GM23338 (cell line): Measurements from ENCODE around the gene SLC29A1. TPM values are rescaled to one million over a fixed set of nuclear protein-coding genes. Genes with fewer than 3 reads are reported as not detected.

Experiments
- ATAC-seq: fragments of 200-7000 bp; cut with Tn5 transposase; 3 replicates; pipeline ENCODE4 v1.9.1; 2020
- DNase-seq: peaks from one replicate; pipeline ENCODE4 v3.0.0-alpha.2; 2015; ENCODE audit warnings: low spot score
- H2AFZ ChIP-seq: fragments of 200-600 bp; sonication (generic); 2 replicates; pipeline ENCODE4 v1.8.0; 2016; ENCODE audit warnings: antibody characterized with exemption, mild to moderate bottlenecking, moderate library complexity
- H3F3A ChIP-seq: fragments of 200-600 bp; sonication (generic); replicated peaks from 2 replicates; pipeline ENCODE4 v1.8.0; 2017; ENCODE audit warnings: antibody characterized with exemption, mixed run types, low read depth
- H3K27ac ChIP-seq: fragments of 200-600 bp; sonication (generic); 2 replicates; pipeline ENCODE4 v1.6.1; 2016; ENCODE audit warnings: low read depth
- H3K27me3 ChIP-seq: fragments of 200-600 bp; sonication (generic); 2 replicates; pipeline ENCODE4 v1.8.0; 2016; ENCODE audit warnings: mild to moderate bottlenecking, mixed run types, moderate library complexity; ENCODE audit not compliant: insufficient read depth
- H3K36me3 ChIP-seq: fragments of 200-600 bp; sonication (generic); 2 replicates; pipeline ENCODE4 v1.8.0; 2016; ENCODE audit warnings: mild to moderate bottlenecking; ENCODE audit not compliant: insufficient read depth
- H3K4me1 ChIP-seq: fragments of 200-600 bp; sonication (generic); 2 replicates; pipeline ENCODE4 v1.8.0; 2016; ENCODE audit warnings: mild to moderate bottlenecking, moderate library complexity; ENCODE audit not compliant: insufficient read depth
- H3K4me2 ChIP-seq: fragments of 200-600 bp; sonication (generic); 2 replicates; pipeline ENCODE4 v1.7.1; 2017; ENCODE audit warnings: mixed run types
- H3K4me3 ChIP-seq: fragments of 200-600 bp; sonication (generic); 2 replicates; pipeline ENCODE4 v1.6.1; 2016; ENCODE audit warnings: mixed run types
- H3K79me2 ChIP-seq: fragments of 200-600 bp; sonication (generic); replicated peaks from 2 replicates; pipeline ENCODE4 v1.8.0; 2017; ENCODE audit warnings: mild to moderate bottlenecking; ENCODE audit not compliant: insufficient read depth
- H3K9me2 ChIP-seq: fragments of 200-600 bp; sonication (generic); 2 replicates; pipeline ENCODE4 v1.8.0; 2017; ENCODE audit not compliant: insufficient read depth
- H4K20me1 ChIP-seq: fragments of 200-600 bp; sonication (generic); replicated peaks from 2 replicates; pipeline ENCODE4 v1.8.0; 2017; ENCODE audit warnings: mild to moderate bottlenecking; ENCODE audit not compliant: insufficient read depth
- H3K27ac Mint-ChIP-seq: 2 replicates; pipeline ENCODE4 v1.8.0; 2020; ENCODE audit warnings: inconsistent platforms, mild to moderate bottlenecking, moderate library complexity, mixed read lengths
- H3K27me3 Mint-ChIP-seq: 3 replicates; pipeline ENCODE4 v1.8.0; 2022; ENCODE audit warnings: low read depth, mild to moderate bottlenecking, moderate library complexity, mixed read lengths, inconsistent platforms; ENCODE audit not compliant: insufficient read depth, poor library complexity
- H3K36me3 Mint-ChIP-seq: 3 replicates; pipeline ENCODE4 v1.8.0; 2021; ENCODE audit warnings: low read depth, mild to moderate bottlenecking, inconsistent platforms, moderate library complexity, mixed read lengths
- H3K4me1 Mint-ChIP-seq: 3 replicates; pipeline ENCODE4 v1.8.0; 2020; ENCODE audit warnings: mild to moderate bottlenecking, inconsistent platforms, mixed read lengths
- H3K4me3 Mint-ChIP-seq: 3 replicates; pipeline ENCODE4 v1.8.0; 2021; ENCODE audit warnings: moderate library complexity, mild to moderate bottlenecking, inconsistent platforms, mixed read lengths
- H3K9me3 Mint-ChIP-seq: 3 replicates; pipeline ENCODE4 v1.8.0; 2020; ENCODE audit warnings: moderate library complexity, mild to moderate bottlenecking, inconsistent platforms, mixed read lengths
- CREB1 ChIP-seq: fragments of 250-450 bp; sonication (Bioruptor Pico); IDR thresholded peaks from 2 replicates; pipeline ENCODE4 v1.5.0; 2020; ENCODE audit warnings: low read depth, mild to moderate bottlenecking, moderate library complexity
- CTCF ChIP-seq, 2 experiments: fragments of 200-600 bp in 1 of 2; sonication (generic) in 1 of 2; conservative IDR thresholded peaks; 2 replicates each; pipeline versions ENCODE4 v1.5.1 to v1.6.1; 2016 to 2017; ENCODE audit warnings: antibody characterized with exemption in 2 of 2, low read depth in 2 of 2, mild to moderate bottlenecking in 2 of 2, moderate library complexity in 1 of 2
- EZH2 ChIP-seq: fragments of 200-600 bp; sonication (generic); IDR thresholded peaks from one replicate; pipeline ENCODE4 v1.8.0; 2017; ENCODE audit warnings: antibody characterized with exemption, mild to moderate bottlenecking, low read depth; ENCODE audit not compliant: unreplicated experiment
- NANOG ChIP-seq: IDR thresholded peaks from 2 replicates; pipeline ENCODE4 v1.6.1; 2016; ENCODE audit warnings: antibody characterized with exemption, borderline replicate concordance
- POLR2AphosphoS5 ChIP-seq: IDR thresholded peaks from 2 replicates; pipeline ENCODE4 v1.6.1; 2016; ENCODE audit warnings: antibody characterized with exemption, low read depth
- STAT1 ChIP-seq: IDR thresholded peaks from one replicate; pipeline ENCODE4 v1.6.1; 2016; ENCODE audit warnings: antibody characterized with exemption; ENCODE audit not compliant: unreplicated experiment
- ZNF114 ChIP-seq: fragments of 250-450 bp; sonication (Bioruptor Pico); IDR thresholded peaks from 2 replicates; pipeline ENCODE4 v1.5.0; 2020; ENCODE audit warnings: mild to moderate bottlenecking, moderate library complexity
- ZNF331 ChIP-seq: fragments of 250-450 bp; sonication (Bioruptor Pico); IDR thresholded peaks from 2 replicates; pipeline ENCODE4 v1.5.0; 2020; ENCODE audit warnings: low read depth, mild to moderate bottlenecking, moderate library complexity
- polyA plus RNA-seq: library from polyadenylated mRNA; unstranded; fragments of >200 nt; fragmentation: Nextera tagmentation; extraction: Ambion mirVana; gene quantifications from 2 replicates; pipeline ENCODE4 v1.2.1, GENCODE V29; 2016
- total RNA-seq: library from RNA; depleted of rRNA; stranded (reverse); fragments of >200 nt; shearing (Covaris generic); gene quantifications from 2 replicates; pipeline ENCODE4 v1.2.3, GENCODE V29; 2014
- TF ChIP-seq, protein P1 (sequence below): IDR thresholded peaks from one replicate; pipeline ENCODE4 v1.6.1; 2018; ENCODE audit warnings: antibody characterized with exemption; ENCODE audit not compliant: unreplicated experiment
- TF ChIP-seq, protein P2 (sequence below): IDR thresholded peaks from 2 replicates; pipeline ENCODE4 v1.6.1; 2016; ENCODE audit warnings: antibody characterized with exemption

The SLC29A1 gene
- total and polyA plus RNA-seq, 2 experiments from 2014 or later, result 73.1 to 169 TPM

DNA sequence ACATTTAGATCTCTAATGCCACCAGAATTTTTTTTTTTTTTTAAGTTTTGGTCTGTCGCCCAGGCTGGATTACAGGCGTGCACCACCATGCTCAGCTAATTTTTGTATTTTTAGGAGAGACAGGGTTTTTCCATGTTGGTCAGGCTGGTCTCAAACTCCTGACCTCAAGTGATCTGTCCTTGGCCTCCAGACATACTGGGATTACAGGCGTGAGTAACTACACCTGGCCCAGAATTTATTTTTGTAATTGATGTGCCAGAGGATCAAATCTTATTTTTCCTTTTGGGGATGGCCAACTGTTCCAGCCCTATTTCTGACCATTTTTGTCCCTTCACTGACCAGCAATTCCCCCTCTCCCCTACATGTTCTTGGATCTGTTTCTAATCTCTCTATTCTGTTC lies 24.7 kb upstream of the SLC29A1 start:
- Histone ChIP-seq H3K4me3 (no peak overlapping the region), H3F3A (0 out of 2 replicates have a peak, but pooled peaks cover 5% of the 10 kb centered on the region), H3K4me1 (peaks cover 32% of the 10 kb centered on the region), H3K36me3 (no peaks in the 10 kb centered on the region), H4K20me1 (no peaks in the 10 kb centered on the region), H3K27me3 (no peaks in the 10 kb centered on the region), H3K4me2 (no peak overlapping the region), H3K79me2 (no peaks in the 10 kb centered on the region), H3K27ac (no peak overlapping the region), H3K9me2 (no peaks in the 10 kb centered on the region), H2AFZ (no peak overlapping the region)
- Mint-ChIP-seq H3K36me3 (no peaks in the 10 kb centered on the region), H3K27ac (no peak overlapping the region), H3K4me3 (no peak overlapping the region), H3K4me1 (peaks cover 32% of the 10 kb centered on the region), H3K9me3 (no peaks in the 10 kb centered on the region), H3K27me3 (peaks cover 12% of the 10 kb centered on the region)
- TF ChIP-seq EZH2 (no peak), ZNF114 (CRISPR knock-in tag) (no peak), NANOG (no peak), STAT1 (no peak), CTCF (conservative IDR thresholded peaks at IDR 0.05; ENCODE audit: low read depth in 2 of 2) (no peak)
- TF ChIP-seq, protein P1, sequence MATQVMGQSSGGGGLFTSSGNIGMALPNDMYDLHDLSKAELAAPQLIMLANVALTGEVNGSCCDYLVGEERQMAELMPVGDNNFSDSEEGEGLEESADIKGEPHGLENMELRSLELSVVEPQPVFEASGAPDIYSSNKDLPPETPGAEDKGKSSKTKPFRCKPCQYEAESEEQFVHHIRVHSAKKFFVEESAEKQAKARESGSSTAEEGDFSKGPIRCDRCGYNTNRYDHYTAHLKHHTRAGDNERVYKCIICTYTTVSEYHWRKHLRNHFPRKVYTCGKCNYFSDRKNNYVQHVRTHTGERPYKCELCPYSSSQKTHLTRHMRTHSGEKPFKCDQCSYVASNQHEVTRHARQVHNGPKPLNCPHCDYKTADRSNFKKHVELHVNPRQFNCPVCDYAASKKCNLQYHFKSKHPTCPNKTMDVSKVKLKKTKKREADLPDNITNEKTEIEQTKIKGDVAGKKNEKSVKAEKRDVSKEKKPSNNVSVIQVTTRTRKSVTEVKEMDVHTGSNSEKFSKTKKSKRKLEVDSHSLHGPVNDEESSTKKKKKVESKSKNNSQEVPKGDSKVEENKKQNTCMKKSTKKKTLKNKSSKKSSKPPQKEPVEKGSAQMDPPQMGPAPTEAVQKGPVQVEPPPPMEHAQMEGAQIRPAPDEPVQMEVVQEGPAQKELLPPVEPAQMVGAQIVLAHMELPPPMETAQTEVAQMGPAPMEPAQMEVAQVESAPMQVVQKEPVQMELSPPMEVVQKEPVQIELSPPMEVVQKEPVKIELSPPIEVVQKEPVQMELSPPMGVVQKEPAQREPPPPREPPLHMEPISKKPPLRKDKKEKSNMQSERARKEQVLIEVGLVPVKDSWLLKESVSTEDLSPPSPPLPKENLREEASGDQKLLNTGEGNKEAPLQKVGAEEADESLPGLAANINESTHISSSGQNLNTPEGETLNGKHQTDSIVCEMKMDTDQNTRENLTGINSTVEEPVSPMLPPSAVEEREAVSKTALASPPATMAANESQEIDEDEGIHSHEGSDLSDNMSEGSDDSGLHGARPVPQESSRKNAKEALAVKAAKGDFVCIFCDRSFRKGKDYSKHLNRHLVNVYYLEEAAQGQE, result no peak
- TF ChIP-seq, protein P2, sequence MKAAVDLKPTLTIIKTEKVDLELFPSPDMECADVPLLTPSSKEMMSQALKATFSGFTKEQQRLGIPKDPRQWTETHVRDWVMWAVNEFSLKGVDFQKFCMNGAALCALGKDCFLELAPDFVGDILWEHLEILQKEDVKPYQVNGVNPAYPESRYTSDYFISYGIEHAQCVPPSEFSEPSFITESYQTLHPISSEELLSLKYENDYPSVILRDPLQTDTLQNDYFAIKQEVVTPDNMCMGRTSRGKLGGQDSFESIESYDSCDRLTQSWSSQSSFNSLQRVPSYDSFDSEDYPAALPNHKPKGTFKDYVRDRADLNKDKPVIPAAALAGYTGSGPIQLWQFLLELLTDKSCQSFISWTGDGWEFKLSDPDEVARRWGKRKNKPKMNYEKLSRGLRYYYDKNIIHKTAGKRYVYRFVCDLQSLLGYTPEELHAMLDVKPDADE, result no peak
- ATAC-seq, result no peak
- no peak for DNase-seq

DNA sequence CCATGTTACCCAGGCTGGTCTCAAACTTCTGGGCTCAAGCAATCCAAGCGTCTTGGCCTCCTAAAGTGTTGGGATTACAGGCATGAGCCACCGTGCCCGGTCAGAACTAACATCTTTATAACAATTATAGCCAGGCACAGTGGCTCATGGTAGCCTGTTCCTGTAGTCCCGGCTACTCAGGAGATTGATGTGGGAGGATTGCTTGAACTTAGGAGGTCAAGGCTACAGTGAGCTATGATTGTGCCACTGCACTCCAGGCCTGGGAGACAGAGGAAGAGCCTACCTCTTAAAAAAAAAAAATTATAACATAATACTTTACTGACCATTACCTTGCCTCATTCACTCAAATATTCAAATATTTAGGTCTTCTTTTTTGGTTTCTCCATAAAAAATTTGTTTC lies 23.5 kb upstream of the SLC29A1 start:
- 0 out of 2 replicates have a peak, but pooled peaks cover 5% of the 10 kb centered on the region for H3F3A ChIP-seq
- no peaks in the 10 kb centered on the region for H3K79me2 ChIP-seq
- H3K27me3 ChIP-seq, result no peaks in the 10 kb centered on the region
- Mint-ChIP-seq H3K4me3 (no peak overlapping the region), H3K9me3 (no peaks in the 10 kb centered on the region), H3K36me3 (no peaks in the 10 kb centered on the region), H3K4me1 (peaks cover 41% of the 10 kb centered on the region), H3K27me3 (peaks cover 8% of the 10 kb centered on the region), H3K27ac (no peak overlapping the region)
- no peak overlapping the region for H2AFZ ChIP-seq
- no peak overlapping the region for H3K27ac ChIP-seq
- ATAC-seq (no peak), DNase-seq (no peak)
- H3K9me2 ChIP-seq, result no peaks in the 10 kb centered on the region
- no peak overlapping the region for H3K4me3 ChIP-seq
- peaks cover 44% of the 10 kb centered on the region for H3K4me1 ChIP-seq
- no peaks in the 10 kb centered on the region for H3K36me3 ChIP-seq
- no peak overlapping the region for H3K4me2 ChIP-seq
- H4K20me1 ChIP-seq, result no peaks in the 10 kb centered on the region
- no peak for TF ChIP-seq EZH2
- TF ChIP-seq CREB1 (CRISPR knock-in tag), result no peak
- TF ChIP-seq ZNF114 (CRISPR knock-in tag), result no peak
- TF ChIP-seq, protein P2, result no peak
- TF ChIP-seq POLR2AphosphoS5, result no peak
- no peak for TF ChIP-seq ZNF331 (CRISPR knock-in tag)
- no peak for TF ChIP-seq NANOG
